HG03066 (cell line): ENCODE results near the gene LSR.

ENCODE experiments used
- ATAC-seq: cut with Tn5 transposase; IDR thresholded peaks from one replicate; pipeline ENCODE4 v1.9.1; 2021; ENCODE audit warnings: low read depth; ENCODE audit not compliant: unreplicated experiment

Gene LSR

GRCh38 chr19:35248310-35249145 lies at the start of gene LSR:
TSS of gene LSR (plus strand) at chr19:35249002. CDS start at chr19:35249023, 21 bp downstream.
- peak; percentile 69 for ATAC-seq

GRCh38 chr19:35199481-35199880 lies 49.3 kb upstream of the LSR start:
- no peak for ATAC-seq

- no peak for ATAC-seq
These were observed 45.8 kb upstream of the LSR start for GRCh38 chr19:35202722-35203688.

- ATAC-seq, result peak; percentile 73
These were observed 43.7 kb upstream of the LSR start for GRCh38 chr19:35204799-35205732.

GRCh38 chr19:35205733-35206323 lies 43.0 kb upstream of the LSR start:
- no peak for ATAC-seq

- ATAC-seq, result no peak
These were observed 42.4 kb upstream of the LSR start for GRCh38 chr19:35206379-35206778.

- no peak for ATAC-seq
These were observed 41.9 kb upstream of the LSR start for GRCh38 chr19:35206855-35207254.

GRCh38 chr19:35207391-35207871 lies 41.4 kb upstream of the LSR start:
- ATAC-seq, result no peak

GRCh38 chr19:35208121-35208520 lies 40.7 kb upstream of the LSR start:
- no peak for ATAC-seq

- ATAC-seq, result no peak
These were observed 39.2 kb upstream of the LSR start for GRCh38 chr19:35209646-35210045.

GRCh38 chr19:35211545-35212230 lies 37.1 kb upstream of the LSR start:
- ATAC-seq, result no peak

GRCh38 chr19:35212241-35212640 lies 36.6 kb upstream of the LSR start:
- no peak for ATAC-seq

GRCh38 chr19:35213663-35214632 lies 34.9 kb upstream of the LSR start:
- peak; percentile 49 for ATAC-seq

GRCh38 chr19:35214766-35215422 lies 33.9 kb upstream of the LSR start:
- ATAC-seq, result no peak

- ATAC-seq, result no peak
These were observed 32.6 kb upstream of the LSR start for GRCh38 chr19:35216016-35216832.

GRCh38 chr19:35216833-35217648 lies 31.8 kb upstream of the LSR start:
- no peak for ATAC-seq
